Endothelial cell of umbilical vein (primary cell): ENCODE data around the gene RBM5. TPM values are rescaled to one million over a fixed set of nuclear protein-coding genes. Genes with fewer than 3 reads are reported as not detected.

Experiments
- BruUV-seq: library from RNA; stranded (reverse); fragments of 400-500 nt; replicated peaks from 2 replicates; lab custom pipeline; 2021; lab: Mats Ljungman, UMichigan
- CTCF ChIA-PET: fragments of 300-600, 350-600 bp; sonication (Branson Sonifier 250); formaldehyde crosslinking; loops from one replicate; lab custom pipeline; 2021; ENCODE audit warnings: antibody characterized with exemption, inconsistent platforms; lab: Charles Lee
- POLR2A ChIA-PET: fragments of 300-600, 350-600 bp; sonication (Branson Sonifier 250); formaldehyde crosslinking; loops from one replicate; lab custom pipeline; 2021; ENCODE audit warnings: antibody characterized with exemption, inconsistent platforms; lab: Charles Lee
- DNase-seq: peaks from one replicate; pipeline ENCODE4 v3.0.0-alpha.2; 2011; ENCODE audit warnings: low read depth, low spot score
- FAIRE-seq: peaks from 2 replicates; lab custom pipeline; 2011; peaks lifted over from hg19 to GRCh38; lab: Jason Lieb, UNC
- H2AFZ ChIP-seq: 2 replicates; pipeline ENCODE4 v1.6.0; 2012; ENCODE audit warnings: low read depth, low read length, control low read depth, inconsistent platforms
- H3K27ac ChIP-seq: 2 replicates; pipeline ENCODE4 v1.5.1; 2011; ENCODE audit warnings: low read depth, mild to moderate bottlenecking, control low read depth, low read length, moderate library complexity; ENCODE audit not compliant: insufficient read depth
- H3K27me3 ChIP-seq, 2 experiments: 2 replicates each; pipeline versions ENCODE4 v1.6.0 to v1.6.1; 2011; ENCODE audit warnings: low read length in 2 of 2, mixed read lengths in 1 of 2; ENCODE audit not compliant: control insufficient read depth in 2 of 2, insufficient read depth in 2 of 2
- H3K36me3 ChIP-seq, 2 experiments: 2 replicates in 1 of 2; 3 replicates in 1 of 2; pipeline ENCODE4 v1.5.1; 2011; ENCODE audit warnings: low read length in 2 of 2, mild to moderate bottlenecking in 1 of 2, moderate library complexity in 1 of 2; ENCODE audit not compliant: control insufficient read depth in 2 of 2, insufficient read depth in 2 of 2; ENCODE audit errors: extremely low read depth in 1 of 2
- H3K4me1 ChIP-seq: 3 replicates; pipeline ENCODE4 v1.5.1; 2011; ENCODE audit warnings: mild to moderate bottlenecking, low read length; ENCODE audit not compliant: control insufficient read depth, insufficient read depth; ENCODE audit errors: extremely low read depth
- H3K4me2 ChIP-seq: 2 replicates; pipeline ENCODE4 v1.6.1; 2011; ENCODE audit warnings: low read length, control low read depth, mixed read lengths; ENCODE audit not compliant: insufficient read depth
- H3K4me3 ChIP-seq, 3 experiments: fragments of 200-600 bp in 1 of 3; sonication (generic), shearing (Covaris generic) in 1 of 3; replicated peaks in 1 of 3; 2 replicates each; pipeline ENCODE4 v1.5.1; 2011 to 2016; ENCODE audit warnings: control low read depth in 3 of 3, low read length in 3 of 3, mild to moderate bottlenecking in 2 of 3, inconsistent platforms in 1 of 3, low read depth in 1 of 3, moderate library complexity in 1 of 3; ENCODE audit not compliant: insufficient read depth in 1 of 3
- H3K79me2 ChIP-seq: 2 replicates; pipeline ENCODE4 v1.6.0; 2012; ENCODE audit warnings: low read length, inconsistent platforms; ENCODE audit not compliant: control insufficient read depth, insufficient read depth
- H3K9ac ChIP-seq: replicated peaks from 2 replicates; pipeline ENCODE3; 2011; ENCODE audit warnings: low read length, control low read depth; ENCODE audit not compliant: insufficient read depth; ENCODE audit errors: extremely low read depth
- H3K9me1 ChIP-seq: replicated peaks from 3 replicates; pipeline ENCODE4 v1.6.0; 2011; ENCODE audit warnings: mild to moderate bottlenecking, low read length; ENCODE audit not compliant: control insufficient read depth, insufficient read depth; ENCODE audit errors: extremely low read depth
- H3K9me3 ChIP-seq: replicated peaks from 2 replicates; pipeline ENCODE4 v1.5.1; 2012; ENCODE audit warnings: low read length, inconsistent platforms; ENCODE audit not compliant: control insufficient read depth, insufficient read depth
- H4K20me1 ChIP-seq: replicated peaks from 2 replicates; pipeline ENCODE3; 2011; ENCODE audit warnings: mild to moderate bottlenecking, low read length; ENCODE audit not compliant: control insufficient read depth, insufficient read depth; ENCODE audit errors: extremely low read depth
- CTCF ChIP-seq, 2 donors: IDR thresholded peaks; 1 replicate in 1 of 2; 2 replicates in 1 of 2; pipeline ENCODE4 v1.5.1; 2011; ENCODE audit warnings: low read length in 2 of 2, mild to moderate bottlenecking in 2 of 2, moderate library complexity in 2 of 2, control low read depth in 1 of 2, inconsistent platforms in 1 of 2, low read depth in 1 of 2; ENCODE audit not compliant: insufficient read depth in 1 of 2; ENCODE audit errors: extremely low read depth in 1 of 2
- FOS ChIP-seq: IDR thresholded peaks from 2 replicates; pipeline ENCODE4 v1.6.1; 2011; ENCODE audit warnings: mild to moderate bottlenecking, low read length, moderate library complexity, borderline replicate concordance; ENCODE audit not compliant: insufficient read depth
- GATA2 ChIP-seq: IDR thresholded peaks from 2 replicates; pipeline ENCODE4 v1.7.0; 2011; ENCODE audit warnings: low read depth, mild to moderate bottlenecking, moderate library complexity, mixed read lengths, low read length; ENCODE audit not compliant: insufficient read length, insufficient read depth
- JUN ChIP-seq: IDR thresholded peaks from 2 replicates; pipeline ENCODE4 v1.6.1; 2011; ENCODE audit warnings: borderline replicate concordance, low read depth; ENCODE audit not compliant: insufficient read length, insufficient read depth
- POLR2AphosphoS5 ChIP-seq: IDR thresholded peaks from 2 replicates; pipeline ENCODE4 v1.6.1; 2012; ENCODE audit warnings: low read depth, mild to moderate bottlenecking, control low read depth, low read length, moderate library complexity; ENCODE audit not compliant: insufficient read depth
- dilution Hi-C: fragments of 300-500 bp; cut with MboI; formaldehyde crosslinking; loops from one replicate; pipeline ENCODE4 v1.15.0; 2019; ENCODE audit warnings: low sequenced_read_pairs; ENCODE audit not compliant: extremely low pct_ligation_motif_present
- intact Hi-C: fragments of 100-400 bp; cut with micrococcal nuclease; formaldehyde crosslinking; loops from one replicate; pipeline ENCODE4 v1.10.0; 2022
- polyA plus RNA-seq, 4 experiments: library from polyadenylated mRNA; depleted of rRNA in 3 of 4; stranded (reverse) in 3 of 4; unstranded in 1 of 4; fragments of >200 nt; gene quantifications; 2 replicates each; pipeline versions ENCODE4 v1.2.1 to v1.2.3, GENCODE V29; 2011 to 2012; ENCODE audit warnings: missing spikeins in 1 of 4
- total RNA-seq: library from RNA; stranded (reverse); gene quantifications from 2 replicates; pipeline ENCODE4 v1.2.3, GENCODE V29; 2021
- TF ChIP-seq, protein P1 (sequence below): IDR thresholded peaks from 2 replicates; pipeline ENCODE4 v1.6.1; 2011; ENCODE audit not compliant: insufficient read depth, insufficient read length

RBM5 gene
- total and polyA plus RNA-seq, 2 donors (not counting 3 experiments of a cell fraction or from before 2014, with no cell fraction given), result 190 to 218 TPM

- DNase-seq (peak; percentile 52), FAIRE-seq (peak; percentile 88)
- Histone ChIP-seq H3K79me2 (no peaks in the 10 kb centered on the region), H3K9ac (no peak overlapping the region), H4K20me1 (no peaks in the 10 kb centered on the region), H3K4me2 (peak overlapping the region; percentile 41), H3K4me3 (no peak overlapping the region), H3K9me1 (no peaks in the 10 kb centered on the region), H2AFZ (peak overlapping the region; percentile 10), H3K36me3 (no peaks in the 10 kb centered on the region), H3K4me1 (peaks cover 26% of the 10 kb centered on the region), H3K9me3 (no peaks in the 10 kb centered on the region), H3K27me3 (no peaks in the 10 kb centered on the region), H3K27ac (peak overlapping the region; percentile 27)
- intact Hi-C loops (loop anchor here (1.0 to 5.0 kb wide), 3 partner anchors 16 to 49 kb away; no protein-coding TSS in a partner anchor), dilution Hi-C loops (no loop called here)
- ChIA-PET POLR2A (interaction anchor here (0.8 kb wide), 1 partner anchor 18 kb away, joined by 3 read pairs; no protein-coding TSS in a partner anchor), CTCF (interaction anchor here (0.7 to 3.3 kb wide), 5 partner anchors 9 to 256 kb away, joined by 3 to 14 read pairs (median 5); partner anchors contain the start of gene GNAT1)
- TF ChIP-seq GATA2 (no peak), FOS (no peak), POLR2AphosphoS5 (no peak), CTCF (IDR thresholded peaks at IDR 0.05; ENCODE audit: extremely low read depth in 1 of 2, insufficient read depth in 1 of 2, low read depth in 1 of 2, low read length in 2 of 2) (no peak), JUN (peak; percentile 13)
- TF ChIP-seq, protein P1, sequence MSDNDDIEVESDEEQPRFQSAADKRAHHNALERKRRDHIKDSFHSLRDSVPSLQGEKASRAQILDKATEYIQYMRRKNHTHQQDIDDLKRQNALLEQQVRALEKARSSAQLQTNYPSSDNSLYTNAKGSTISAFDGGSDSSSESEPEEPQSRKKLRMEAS, result no peak
- BruUV-seq, result no TSS peak
These were observed 49.8 kb downstream of the RBM5 start for GRCh38 chr3:50138266-50139200.
